MCF 10A (cell line): ENCODE measurements around the gene LSMEM2. TPM values are rescaled to one million over a fixed set of nuclear protein-coding genes. Genes with fewer than 3 reads are reported as not detected.

Experiments
- Bru-seq: library from RNA; stranded (reverse); fragments of 400-500 nt; gene quantifications from one replicate; lab custom pipeline; 2021; lab: Mats Ljungman, UMichigan
- BruChase-seq, 2 experiments: library from RNA; stranded (reverse); fragments of 400-500 nt; gene quantifications; one replicate each; lab custom pipeline; 2021; lab: Mats Ljungman, UMichigan
- BruUV-seq: library from RNA; stranded (reverse); fragments of 400-500 nt; replicated peaks from 2 replicates; lab custom pipeline; 2021; lab: Mats Ljungman, UMichigan
- CTCF ChIA-PET: fragments of 300-600 bp; sonication (Branson Sonifier 250); formaldehyde crosslinking; extraction: SDS; loops from one replicate; lab custom pipeline; 2021; ENCODE audit warnings: antibody characterized with exemption, inconsistent platforms; lab: Yijun Ruan, JAX
- POLR2A ChIA-PET: fragments of 300-600, 350-650 bp; sonication (Branson Sonifier 250); formaldehyde crosslinking; extraction: SDS; loops from one replicate; lab custom pipeline; 2020; ENCODE audit warnings: antibody characterized with exemption, inconsistent platforms; lab: Yijun Ruan, JAX
- DNase-seq: peaks from one replicate; pipeline ENCODE4 v3.0.0-alpha.2; 2018; ENCODE audit not compliant: unreplicated experiment
- H3K27ac Mint-ChIP-seq: one replicate; pipeline ENCODE4 v1.8.0; 2022; ENCODE audit warnings: mild to moderate bottlenecking, low read depth, mixed read lengths; ENCODE audit not compliant: unreplicated experiment
- H3K27me3 Mint-ChIP-seq: one replicate; pipeline ENCODE4 v1.8.0; 2022; ENCODE audit warnings: mixed read lengths; ENCODE audit not compliant: insufficient read depth, unreplicated experiment
- H3K36me3 Mint-ChIP-seq: one replicate; pipeline ENCODE4 v1.8.0; 2022; ENCODE audit warnings: mild to moderate bottlenecking, moderate library complexity, mixed read lengths; ENCODE audit not compliant: insufficient read depth, unreplicated experiment
- H3K4me1 Mint-ChIP-seq: one replicate; pipeline ENCODE4 v1.8.0; 2022; ENCODE audit warnings: mixed read lengths; ENCODE audit not compliant: insufficient read depth, unreplicated experiment
- H3K4me3 Mint-ChIP-seq: one replicate; pipeline ENCODE4 v1.8.0; 2022; ENCODE audit warnings: mild to moderate bottlenecking, moderate library complexity, mixed read lengths; ENCODE audit not compliant: unreplicated experiment
- H3K9me3 Mint-ChIP-seq: one replicate; pipeline ENCODE4 v1.8.0; 2022; ENCODE audit warnings: mixed read lengths; ENCODE audit not compliant: unreplicated experiment
- CTCF ChIP-seq: fragments of 200-600 bp; IDR thresholded peaks from one replicate; pipeline ENCODE4 v1.8.0; 2022; ENCODE audit warnings: antibody characterized with exemption, mild to moderate bottlenecking; ENCODE audit not compliant: unreplicated experiment
- intact Hi-C: fragments of 100-400 bp; cut with micrococcal nuclease; formaldehyde crosslinking; loops from 2 replicates; pipeline ENCODE4 v1.14.1; 2022
- long read RNA-seq: library from polyadenylated mRNA; stranded (forward); transcript quantifications from one replicate; pipeline ENCODE4 v2.0.0, GENCODE V29; 2022
- total RNA-seq: library from RNA; stranded (reverse); gene quantifications from 2 replicates; pipeline ENCODE4 v1.2.3, GENCODE V29; 2022

LSMEM2 gene
- total RNA-seq: 0.20 TPM in 1 of 2 replicates, not detected in the other
- percentile 26 among the genes with signal in this experiment for Bru-seq, nascent RNA
- percentile 69 among the genes with signal in this experiment for BruChase-seq, experiment 1, labeled RNA remaining after a 6-hour chase
- percentile 46 among the genes with signal in this experiment for BruChase-seq, experiment 2, labeled RNA remaining after a 2-hour chase
- long read RNA-seq, partial matches to known transcripts: 0 of 2 reads
- long read RNA-seq, other reads (novel, unspliced or antisense): 2 of 2 reads

- peaks cover 9% of the 10 kb centered on the region for H3K4me1 Mint-ChIP-seq
- ChIA-PET POLR2A (interaction anchor here (0.5 to 2.1 kb wide), 3 partner anchors 13 to 35 kb away, joined by 3 to 7 read pairs (median 3); partner anchors contain the start of gene IFRD2), CTCF (interaction anchor here (0.7 to 1.4 kb wide), 5 partner anchors 10 to 87 kb away, joined by 3 to 5 read pairs (median 4); no protein-coding TSS in a partner anchor)
- no TSS peak for BruUV-seq
- no peak for TF ChIP-seq CTCF
- H3K9me3 Mint-ChIP-seq: no peaks in the 10 kb centered on the region
- H3K27ac Mint-ChIP-seq: no peak within 1 kb of the TSS
- peaks cover 14% of the 10 kb centered on the region for H3K36me3 Mint-ChIP-seq
- DNase-seq: no peak
- no peaks in the 10 kb centered on the region for H3K27me3 Mint-ChIP-seq
- intact Hi-C loops: no loop called here
- no peak within 1 kb of the TSS for H3K4me3 Mint-ChIP-seq
These were observed at the start of gene LSMEM2 for GRCh38 chr3:50278880-50279224. TSS of gene LSMEM2 (plus strand) at chr3:50279087. CDS start at chr3:50279114, 27 bp downstream.

DNA sequence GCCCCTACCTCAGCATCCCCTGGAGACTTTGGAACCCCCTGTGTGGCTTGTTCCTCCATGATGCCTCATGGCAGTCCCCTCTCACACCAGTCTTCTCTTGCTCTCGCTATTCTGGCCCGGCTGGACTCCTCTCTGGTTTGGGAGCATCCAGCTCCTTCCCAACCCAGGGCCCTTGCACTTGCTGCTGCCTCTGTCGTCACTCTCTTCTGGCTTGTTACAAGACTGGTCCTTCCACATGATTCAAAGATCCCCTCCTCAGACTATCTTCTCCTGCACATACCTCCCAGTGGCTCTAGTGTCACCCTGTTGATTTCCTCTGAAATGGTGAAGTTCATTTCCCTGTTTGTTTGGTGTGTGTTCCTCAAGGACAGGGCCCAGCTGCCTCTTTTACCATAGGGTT, 49.4 kb upstream of the LSMEM2 start:
- ChIA-PET CTCF (interaction anchor here (0.9 to 15.0 kb wide), 13 partner anchors 8 to 317 kb away, joined by 3 to 209 read pairs (median 7); partner anchors contain the start of genes GNAI2, GNAT1 and SEMA3B), POLR2A (interaction anchor here (0.7 to 1.1 kb wide), 2 partner anchors 31 to 175 kb away, joined by 3 read pairs; no protein-coding TSS in a partner anchor)
- Mint-ChIP-seq H3K4me1 (peaks cover 24% of the 10 kb centered on the region), H3K27ac (peak overlapping the region; percentile 17), H3K4me3 (peak overlapping the region; percentile 8), H3K9me3 (no peaks in the 10 kb centered on the region), H3K27me3 (peaks cover 9% of the 10 kb centered on the region), H3K36me3 (peaks cover 6% of the 10 kb centered on the region)
- intact Hi-C loops: no loop called here
- DNase-seq: no peak
- no TSS peak for BruUV-seq
- no peak for TF ChIP-seq CTCF

DNA sequence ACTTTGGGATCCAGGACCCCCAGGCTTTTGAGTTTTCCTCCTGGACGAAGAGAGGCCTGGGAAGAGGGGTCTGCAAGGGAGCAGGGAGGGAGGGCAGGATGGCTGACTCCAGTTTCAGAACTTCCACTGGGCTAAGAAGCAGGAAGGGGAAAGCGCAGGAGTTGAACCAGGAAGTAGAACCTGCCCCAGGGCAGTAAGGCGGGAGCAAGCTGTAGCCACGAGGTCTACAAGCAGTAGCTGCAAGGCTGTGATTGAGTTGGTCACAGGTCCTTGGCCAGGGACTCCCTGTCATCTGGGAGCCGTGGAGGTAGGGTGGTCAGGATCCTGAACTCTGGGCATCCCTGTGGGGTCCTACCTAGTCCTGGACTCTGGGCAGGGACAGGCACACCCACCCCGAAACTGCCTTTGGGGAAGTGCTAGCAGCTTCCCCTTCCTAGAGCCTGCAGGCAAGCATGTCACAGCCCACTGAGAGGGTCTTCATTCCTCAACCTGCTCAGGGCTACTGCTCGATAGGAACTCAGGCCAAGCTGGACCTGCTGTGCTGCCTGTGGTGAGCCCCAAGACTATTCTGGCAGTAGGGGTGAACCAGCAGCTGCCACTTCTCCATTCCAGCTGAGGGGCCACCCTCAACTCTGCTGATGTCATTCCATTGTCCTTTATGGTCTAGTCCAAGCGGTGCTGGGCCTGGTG, 48.6 kb upstream of the LSMEM2 start:
- POLR2A ChIA-PET: interaction anchor here (0.7 kb wide), 1 partner anchor 175 kb away, joined by 3 read pairs; no protein-coding TSS in a partner anchor

More for the DNA sequence above, 48.6 kb upstream of the LSMEM2 start:
- no peak for DNase-seq
- no peak for TF ChIP-seq CTCF
- H3K4me3 Mint-ChIP-seq: no peak overlapping the region
- H3K36me3 Mint-ChIP-seq: peaks cover 6% of the 10 kb centered on the region
- no peak overlapping the region for H3K27ac Mint-ChIP-seq
- peaks cover 24% of the 10 kb centered on the region for H3K4me1 Mint-ChIP-seq
- intact Hi-C loops: no loop called here
- H3K27me3 Mint-ChIP-seq: peaks cover 1% of the 10 kb centered on the region
- no TSS peak for BruUV-seq
- H3K9me3 Mint-ChIP-seq: no peaks in the 10 kb centered on the region
- CTCF ChIA-PET: interaction anchor here (1.0 to 7.1 kb wide), 7 partner anchors 13 to 94 kb away, joined by 4 to 107 read pairs (median 6); no protein-coding TSS in a partner anchor
